Measurements from ENCODE around the gene DAP3.
"Not testable (repeated sequence)": the region's sequence is repeated elsewhere in the genome, so short reads cannot be mapped to it uniquely, and the experiment has no call there.

DNA sequence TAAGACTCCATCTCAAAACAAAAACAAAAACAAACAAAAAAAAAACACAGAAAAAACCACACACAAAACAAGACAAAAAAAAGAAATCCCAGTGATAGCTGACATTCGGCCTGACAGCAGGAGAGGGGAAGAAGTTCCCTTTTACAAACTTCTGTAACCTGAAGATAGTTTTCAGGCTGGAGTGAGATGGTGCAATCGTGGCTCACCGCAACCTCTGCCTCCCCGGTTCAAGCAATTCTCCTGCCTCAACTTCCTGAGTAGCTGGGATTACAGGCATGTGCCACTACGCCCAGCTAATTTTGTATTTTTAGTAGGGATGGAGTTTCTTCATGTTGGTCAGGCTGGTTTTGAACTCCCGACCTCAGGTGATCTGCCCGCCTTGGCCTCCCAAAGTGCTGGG lies 75.1 kb downstream of the DAP3 start:
- not testable (repeated sequence) for TF ChIP-seq SMAD1 (IDR thresholded peaks at IDR 0.05; ENCODE audit: low read depth, partially characterized antibody); POLR2AphosphoS5 (IDR thresholded peaks at IDR 0.05; ENCODE audit: low read length); TARDBP (IDR thresholded peaks at IDR 0.05; ENCODE audit: borderline replicate concordance); HDAC2 (IDR thresholded peaks at IDR 0.05); CTCF (IDR thresholded peaks at IDR 0.05 in 2 of 3, conservative IDR thresholded peaks at IDR 0.05 in 1 of 3; ENCODE audit: control insufficient read depth in 2 of 3, extremely low read depth in 1 of 3, insufficient read depth in 1 of 3, low read depth in 3 of 3, low read length in 3 of 3); GABPA (IDR thresholded peaks at IDR 0.05; ENCODE audit: low read depth); ZNF217 (IDR thresholded peaks at IDR 0.05); NFYA (IDR thresholded peaks at IDR 0.05; ENCODE audit: borderline replicate concordance, low read depth, low read length); RBBP5 (conservative IDR thresholded peaks at IDR 0.05); ETV6 (conservative IDR thresholded peaks at IDR 0.05 in 1 of 2, IDR thresholded peaks at IDR 0.05 in 1 of 2; ENCODE audit: borderline replicate concordance in 1 of 2, low read depth in 1 of 2); TAF1 (IDR thresholded peaks at IDR 0.05; ENCODE audit: borderline replicate concordance, low read depth, low read length); EP300 (IDR thresholded peaks at IDR 0.05; ENCODE audit: borderline replicate concordance in 1 of 2, control insufficient read depth in 1 of 2, low read depth in 2 of 2, low read length in 2 of 2); MYC (IDR thresholded peaks at IDR 0.05; ENCODE audit: insufficient read depth, insufficient read length, insufficient replicate concordance, low read length, severe bottlenecking)
- TF ChIP-seq, protein P1, sequence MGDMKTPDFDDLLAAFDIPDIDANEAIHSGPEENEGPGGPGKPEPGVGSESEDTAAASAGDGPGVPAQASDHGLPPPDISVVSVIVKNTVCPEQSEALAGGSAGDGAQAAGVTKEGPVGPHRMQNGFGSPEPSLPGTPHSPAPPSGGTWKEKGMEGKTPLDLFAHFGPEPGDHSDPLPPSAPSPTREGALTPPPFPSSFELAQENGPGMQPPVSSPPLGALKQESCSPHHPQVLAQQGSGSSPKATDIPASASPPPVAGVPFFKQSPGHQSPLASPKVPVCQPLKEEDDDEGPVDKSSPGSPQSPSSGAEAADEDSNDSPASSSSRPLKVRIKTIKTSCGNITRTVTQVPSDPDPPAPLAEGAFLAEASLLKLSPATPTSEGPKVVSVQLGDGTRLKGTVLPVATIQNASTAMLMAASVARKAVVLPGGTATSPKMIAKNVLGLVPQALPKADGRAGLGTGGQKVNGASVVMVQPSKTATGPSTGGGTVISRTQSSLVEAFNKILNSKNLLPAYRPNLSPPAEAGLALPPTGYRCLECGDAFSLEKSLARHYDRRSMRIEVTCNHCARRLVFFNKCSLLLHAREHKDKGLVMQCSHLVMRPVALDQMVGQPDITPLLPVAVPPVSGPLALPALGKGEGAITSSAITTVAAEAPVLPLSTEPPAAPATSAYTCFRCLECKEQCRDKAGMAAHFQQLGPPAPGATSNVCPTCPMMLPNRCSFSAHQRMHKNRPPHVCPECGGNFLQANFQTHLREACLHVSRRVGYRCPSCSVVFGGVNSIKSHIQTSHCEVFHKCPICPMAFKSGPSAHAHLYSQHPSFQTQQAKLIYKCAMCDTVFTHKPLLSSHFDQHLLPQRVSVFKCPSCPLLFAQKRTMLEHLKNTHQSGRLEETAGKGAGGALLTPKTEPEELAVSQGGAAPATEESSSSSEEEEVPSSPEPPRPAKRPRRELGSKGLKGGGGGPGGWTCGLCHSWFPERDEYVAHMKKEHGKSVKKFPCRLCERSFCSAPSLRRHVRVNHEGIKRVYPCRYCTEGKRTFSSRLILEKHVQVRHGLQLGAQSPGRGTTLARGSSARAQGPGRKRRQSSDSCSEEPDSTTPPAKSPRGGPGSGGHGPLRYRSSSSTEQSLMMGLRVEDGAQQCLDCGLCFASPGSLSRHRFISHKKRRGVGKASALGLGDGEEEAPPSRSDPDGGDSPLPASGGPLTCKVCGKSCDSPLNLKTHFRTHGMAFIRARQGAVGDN (IDR thresholded peaks at IDR 0.05), result not testable (repeated sequence)

Measured in GM12878 (cell line).